Transverse colon (tissue), 4 donors: ENCODE measurements around the gene FRMPD4.

Experiments used
- POLR2A ChIP-seq: fragments of 450-650 bp; IDR thresholded peaks from one replicate; pipeline ENCODE4 v1.6.1; 2016; ENCODE audit warnings: antibody characterized with exemption, mild to moderate bottlenecking, moderate library complexity
- POLR2AphosphoS5 ChIP-seq, 3 donors: sonication (generic); formaldehyde crosslinking; IDR thresholded peaks; one replicate each; pipeline ENCODE4 v1.6.1; 2016; ENCODE audit warnings: antibody characterized with exemption in 3 of 3
- TF ChIP-seq, protein P1 (sequence below), 5 experiments: fragments of 200-600 bp in 3 of 5; fragments of 450-650 bp in 2 of 5; sonication (generic) in 3 of 5; IDR thresholded peaks; 1 replicate in 2 of 5; 2 replicates in 3 of 5; pipeline ENCODE4 v1.5.1; 2016 to 2017; ENCODE audit warnings: antibody characterized with exemption in 5 of 5, inconsistent platforms in 3 of 5, mild to moderate bottlenecking in 2 of 5, moderate library complexity in 1 of 5

DNA sequence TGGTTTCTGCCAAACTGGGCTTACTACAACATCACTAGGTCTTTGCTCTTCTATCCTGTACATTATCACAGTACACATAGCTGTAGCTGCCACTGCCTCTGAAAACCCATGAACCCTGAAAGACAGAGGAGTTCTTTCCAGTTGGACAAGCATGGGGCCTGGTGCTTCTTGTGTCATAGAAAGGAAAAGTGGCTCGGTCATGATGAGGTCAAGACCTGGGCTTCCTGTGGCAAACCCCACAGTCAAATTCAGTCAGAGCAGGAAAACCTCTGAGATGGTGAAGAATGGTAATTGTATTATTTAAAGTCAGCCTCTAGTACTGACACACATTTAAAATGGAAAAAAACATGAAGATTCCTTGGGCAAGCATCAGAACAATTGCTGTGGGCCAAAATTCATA, 519.6 kb downstream of the FRMPD4 start:
- TF ChIP-seq, protein P1, sequence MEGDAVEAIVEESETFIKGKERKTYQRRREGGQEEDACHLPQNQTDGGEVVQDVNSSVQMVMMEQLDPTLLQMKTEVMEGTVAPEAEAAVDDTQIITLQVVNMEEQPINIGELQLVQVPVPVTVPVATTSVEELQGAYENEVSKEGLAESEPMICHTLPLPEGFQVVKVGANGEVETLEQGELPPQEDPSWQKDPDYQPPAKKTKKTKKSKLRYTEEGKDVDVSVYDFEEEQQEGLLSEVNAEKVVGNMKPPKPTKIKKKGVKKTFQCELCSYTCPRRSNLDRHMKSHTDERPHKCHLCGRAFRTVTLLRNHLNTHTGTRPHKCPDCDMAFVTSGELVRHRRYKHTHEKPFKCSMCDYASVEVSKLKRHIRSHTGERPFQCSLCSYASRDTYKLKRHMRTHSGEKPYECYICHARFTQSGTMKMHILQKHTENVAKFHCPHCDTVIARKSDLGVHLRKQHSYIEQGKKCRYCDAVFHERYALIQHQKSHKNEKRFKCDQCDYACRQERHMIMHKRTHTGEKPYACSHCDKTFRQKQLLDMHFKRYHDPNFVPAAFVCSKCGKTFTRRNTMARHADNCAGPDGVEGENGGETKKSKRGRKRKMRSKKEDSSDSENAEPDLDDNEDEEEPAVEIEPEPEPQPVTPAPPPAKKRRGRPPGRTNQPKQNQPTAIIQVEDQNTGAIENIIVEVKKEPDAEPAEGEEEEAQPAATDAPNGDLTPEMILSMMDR (IDR thresholded peaks at IDR 0.05) = no peak
- TF ChIP-seq POLR2AphosphoS5 (IDR thresholded peaks at IDR 0.05) = no peak
- no peak for TF ChIP-seq POLR2A
